GM19035 (cell line): ENCODE results near the gene ITGB3.
"Not testable (repeated sequence)": the region's sequence is repeated elsewhere in the genome, so short reads cannot be mapped to it uniquely, and the experiment has no call there.

ENCODE experiments used
- ATAC-seq: cut with Tn5 transposase; IDR thresholded peaks from one replicate; pipeline ENCODE4 v1.9.1; 2021; ENCODE audit not compliant: unreplicated experiment

Gene ITGB3

GRCh38 chr17:47222047-47222446 lies 31.6 kb upstream of the ITGB3 start:
- ATAC-seq: no peak

DNA sequence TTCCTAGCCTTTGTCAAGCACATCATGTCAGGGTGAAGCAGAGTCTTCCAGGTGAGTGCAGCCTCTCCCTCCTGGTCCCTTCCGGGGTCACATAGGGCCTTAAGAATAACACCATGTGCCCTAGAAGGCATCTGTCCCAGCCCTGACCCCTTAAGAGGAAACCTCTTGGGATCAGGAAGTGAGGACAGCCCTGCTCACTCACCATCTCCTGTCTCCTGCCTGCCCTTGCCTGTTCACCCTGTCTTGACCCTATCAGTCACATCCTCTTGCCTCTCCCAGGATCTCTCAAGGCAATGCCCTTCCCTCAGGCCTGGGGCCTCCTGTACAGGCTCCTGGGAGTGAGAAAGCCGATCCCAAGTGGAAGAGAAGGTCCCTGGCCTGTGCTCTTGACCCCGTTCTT lies 30.6 kb upstream of the ITGB3 start:
- ATAC-seq: no peak

- ATAC-seq: no peak
Measured at GRCh38 chr17:47223460-47223859, 30.2 kb upstream of the ITGB3 start.

- ATAC-seq: not testable (repeated sequence)
Measured at GRCh38 chr17:47224077-47224476, 29.6 kb upstream of the ITGB3 start.

- no peak for ATAC-seq
Measured at GRCh38 chr17:47224966-47225365, 28.7 kb upstream of the ITGB3 start.

GRCh38 chr17:47225436-47225858 lies 28.2 kb upstream of the ITGB3 start:
- no peak for ATAC-seq

DNA sequence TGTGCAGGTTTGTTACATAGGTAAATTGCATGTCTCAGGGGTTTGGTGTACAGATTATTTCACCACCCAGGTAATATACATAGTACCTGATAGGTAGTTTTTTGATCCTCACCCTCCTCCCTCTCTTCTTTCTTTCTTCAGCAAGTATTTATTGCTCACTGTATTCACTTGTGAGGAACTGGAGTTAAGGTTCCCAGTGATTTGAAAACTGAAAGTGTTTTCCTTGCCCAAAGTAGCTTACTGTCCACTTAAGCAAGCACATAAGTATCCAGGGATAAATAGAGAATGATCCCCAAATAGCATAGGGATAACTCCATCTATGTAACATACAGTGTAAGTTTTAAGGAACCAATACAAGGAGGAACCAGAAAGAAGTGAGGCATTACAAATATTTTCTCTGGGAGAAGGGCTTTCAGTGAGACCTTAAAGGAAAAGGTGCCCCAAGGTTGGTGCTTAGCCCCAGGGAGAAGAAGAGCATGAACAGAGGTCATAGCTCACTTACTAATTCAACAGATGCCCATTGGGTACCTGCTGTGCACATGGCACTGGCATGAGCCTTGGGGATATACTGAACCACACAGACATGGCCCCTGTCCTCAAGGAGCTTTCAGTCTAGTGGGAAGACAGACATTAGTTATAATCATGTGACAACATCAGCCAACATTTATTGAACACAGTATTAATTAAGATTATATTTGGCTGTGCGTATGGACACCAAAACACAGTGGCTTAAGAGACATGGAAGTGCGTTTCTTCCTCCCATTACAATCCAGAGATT lies 27.5 kb upstream of the ITGB3 start:
- ATAC-seq: no peak

DNA sequence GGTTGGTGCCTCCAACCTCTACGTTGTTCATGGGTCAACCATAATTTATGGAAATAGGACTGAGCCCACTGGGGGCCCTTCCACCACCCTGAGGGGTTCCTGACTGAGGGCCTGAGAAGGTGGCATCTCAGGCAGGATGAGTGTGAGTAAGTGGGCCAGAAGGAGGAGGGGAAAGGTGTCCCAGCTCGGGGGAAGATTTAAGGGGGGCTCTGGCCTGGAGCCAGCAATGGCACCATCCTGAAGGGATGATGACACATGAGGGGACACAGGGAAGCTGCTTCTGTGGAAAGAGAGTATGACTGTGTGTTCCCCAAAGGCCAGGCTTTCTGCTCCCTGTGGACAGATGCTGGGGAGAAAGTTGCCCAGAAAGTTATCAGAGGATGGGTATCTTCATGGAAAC lies 25.8 kb upstream of the ITGB3 start:
- no peak for ATAC-seq

DNA sequence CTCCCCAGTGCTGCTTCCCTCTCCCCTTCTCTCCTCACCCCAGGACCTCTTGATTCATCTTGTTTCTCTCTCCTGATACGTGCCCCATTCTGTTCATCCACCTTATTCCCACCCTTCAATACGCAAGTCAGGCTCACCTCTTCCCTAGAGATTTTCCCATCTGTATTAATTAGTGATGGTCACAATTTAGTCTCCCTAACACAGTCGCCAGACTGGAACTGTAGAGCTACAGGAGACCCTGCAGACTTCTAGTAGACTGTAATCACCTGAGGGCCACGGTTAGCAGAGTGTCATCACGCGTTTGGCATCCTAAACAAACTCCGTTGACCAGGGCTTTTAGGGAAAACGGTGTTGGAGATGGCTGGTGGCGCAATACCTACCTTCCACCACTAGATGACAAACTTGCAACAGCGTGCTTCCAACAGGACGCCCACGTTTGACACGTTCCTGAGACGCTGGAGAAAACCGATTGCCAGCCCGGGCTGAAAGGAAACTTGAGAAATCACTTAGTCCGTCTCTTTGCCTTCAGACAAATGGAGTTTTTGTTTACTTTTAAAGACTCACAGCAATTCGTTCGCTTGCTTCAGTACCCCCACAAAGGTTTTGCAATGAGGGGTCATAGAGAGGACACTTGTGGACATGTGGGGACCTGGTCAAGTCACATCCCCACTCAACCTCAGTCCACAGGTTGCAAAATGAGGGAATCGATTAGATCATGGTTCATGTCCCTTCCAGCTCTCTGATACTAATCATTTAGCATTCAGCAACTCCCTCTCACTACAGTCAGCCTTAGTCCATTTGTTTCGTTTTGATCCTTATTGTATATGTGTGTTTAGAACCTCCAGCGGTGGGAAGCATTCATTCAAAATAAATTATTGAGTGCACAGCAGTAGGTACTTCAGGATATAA lies 23.8 kb upstream of the ITGB3 start:
- peak; percentile 63 for ATAC-seq

GRCh38 chr17:47230864-47231263 lies 22.8 kb upstream of the ITGB3 start:
- no peak for ATAC-seq

- ATAC-seq: no peak
Measured at GRCh38 chr17:47231334-47231733, 22.3 kb upstream of the ITGB3 start.

- no peak for ATAC-seq
Measured at GRCh38 chr17:47231866-47232265, 21.8 kb upstream of the ITGB3 start.

DNA sequence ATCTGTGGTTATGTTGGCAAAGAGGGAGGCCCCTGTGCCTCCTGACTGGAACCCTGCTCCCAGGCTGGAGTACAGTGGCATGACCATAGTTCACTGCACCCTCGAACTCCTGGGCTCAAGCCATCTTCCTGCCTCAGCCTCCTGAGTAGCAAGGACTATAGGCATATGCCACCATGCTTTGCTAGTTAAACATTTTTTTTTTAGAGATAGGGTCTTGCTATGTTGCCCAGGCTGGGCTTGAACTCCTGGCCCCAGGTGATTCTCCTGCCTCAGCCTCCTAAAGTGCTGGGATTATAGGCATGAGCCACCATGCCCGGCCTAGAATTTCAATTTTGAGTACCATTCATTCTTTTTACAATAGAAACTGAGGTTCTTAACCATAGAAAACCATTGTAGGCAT lies 21.2 kb upstream of the ITGB3 start:
- no peak for ATAC-seq

GRCh38 chr17:47235506-47235905 lies 18.1 kb upstream of the ITGB3 start:
- no peak for ATAC-seq

- ATAC-seq: no peak
Measured at GRCh38 chr17:47235923-47236322, 17.7 kb upstream of the ITGB3 start.

GRCh38 chr17:47237841-47238240 lies 15.8 kb upstream of the ITGB3 start:
- no peak for ATAC-seq

DNA sequence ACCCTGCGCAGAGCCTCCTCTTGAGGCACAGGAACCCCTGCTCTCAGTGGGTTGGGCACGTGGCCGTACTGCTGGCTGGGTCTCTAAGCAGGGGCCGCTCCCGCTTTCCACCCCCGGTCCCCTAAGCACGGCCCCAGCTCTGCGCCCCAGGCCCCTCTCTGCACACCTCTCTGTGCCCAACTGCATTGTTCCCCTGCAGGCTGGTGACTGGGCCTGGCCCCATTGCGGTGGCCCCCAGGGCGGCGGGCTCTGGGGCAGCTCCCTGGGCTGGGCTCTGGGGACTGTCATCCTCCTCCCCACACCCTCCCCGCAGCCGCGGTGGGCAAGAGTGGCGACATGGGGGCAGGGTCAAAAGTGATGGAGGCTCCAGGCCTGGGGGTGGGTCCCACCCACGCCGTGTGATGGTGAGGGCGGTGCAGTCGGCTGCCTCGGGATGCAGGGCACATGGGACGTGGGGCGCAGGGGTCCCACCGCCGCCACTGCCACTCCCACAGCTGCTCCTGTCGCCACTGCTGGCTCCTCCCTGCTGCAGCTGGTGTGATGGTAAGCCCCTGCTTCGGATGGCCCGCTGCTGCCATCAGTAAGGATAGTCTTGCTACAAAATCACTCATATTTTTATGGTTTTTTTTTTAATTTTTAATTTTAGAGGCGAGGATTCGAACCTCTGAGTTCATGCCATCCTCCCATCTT lies 15.2 kb upstream of the ITGB3 start:
- no peak for ATAC-seq

- ATAC-seq: no peak
Measured at GRCh38 chr17:47239619-47239966, 14.0 kb upstream of the ITGB3 start.

DNA sequence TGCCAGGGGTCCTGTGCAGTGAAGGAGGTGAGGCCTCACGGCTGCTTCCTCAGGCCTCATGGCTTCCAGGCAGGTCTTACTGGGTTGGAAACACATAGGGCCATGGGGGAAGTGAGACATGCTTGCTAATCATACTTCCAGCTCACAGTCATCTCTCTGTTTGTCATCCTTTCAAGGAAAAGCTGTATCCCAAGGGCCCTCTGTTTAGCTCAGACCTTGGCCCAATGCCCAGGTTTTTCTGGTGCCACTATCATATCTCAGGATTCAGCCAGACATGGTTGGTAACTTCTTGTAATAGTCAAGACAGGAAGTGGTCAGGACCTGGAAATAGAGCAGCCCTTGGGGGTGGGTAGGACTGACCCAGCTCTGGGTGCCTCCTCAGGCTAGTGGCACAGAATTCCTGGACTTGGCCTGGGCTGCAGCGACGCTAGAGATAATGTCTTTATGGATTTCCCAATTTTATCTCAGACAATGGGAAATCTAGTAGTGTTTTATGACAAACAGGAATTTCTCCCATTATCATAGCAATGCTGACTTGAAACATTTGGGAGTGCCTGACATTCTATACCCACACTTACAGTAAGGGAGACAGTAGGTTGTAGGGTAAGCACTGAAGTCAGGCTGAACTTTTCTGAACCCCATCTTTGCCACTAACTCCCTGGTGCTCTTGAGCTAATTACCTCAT lies 13.5 kb upstream of the ITGB3 start:
- ATAC-seq: no peak

GRCh38 chr17:47240806-47241205 lies 12.8 kb upstream of the ITGB3 start:
- ATAC-seq: no peak

GRCh38 chr17:47242648-47243047 lies 11.0 kb upstream of the ITGB3 start:
- ATAC-seq: no peak
